Lung (tissue), 12 donors: ENCODE results near the gene TSHR. TPM values are rescaled to one million over a fixed set of nuclear protein-coding genes. Genes with fewer than 3 reads are reported as not detected.

Experiments
- ATAC-seq: fragments of 200-7000 bp; cut with Tn5 transposase; one replicate; pipeline ENCODE4 v1.9.1; 2020; ENCODE audit warnings: moderate number of reproducible peaks; ENCODE audit not compliant: insufficient read depth, low FRiP score
- DNase-seq, 3 donors: peaks; one replicate each; pipeline ENCODE4 v3.0.0-alpha.2; 2013 to 2017
- H3K27ac ChIP-seq, 2 donors: one replicate each; pipeline ENCODE4 v1.5.1; 2013; ENCODE audit warnings: mild to moderate bottlenecking in 2 of 2, moderate library complexity in 2 of 2, control low read depth in 1 of 2, inconsistent platforms in 1 of 2, low read depth in 1 of 2, low read length in 1 of 2
- H3K27me3 ChIP-seq, 3 donors: one replicate each; pipeline ENCODE4 v1.5.1; 2013; ENCODE audit warnings: low read length in 2 of 3; ENCODE audit not compliant: control insufficient read depth in 3 of 3, insufficient read depth in 3 of 3
- H3K36me3 ChIP-seq, 4 donors: one replicate each; pipeline ENCODE4 v1.5.1; 2013; ENCODE audit warnings: low read length in 4 of 4, mild to moderate bottlenecking in 1 of 4, moderate library complexity in 1 of 4; ENCODE audit not compliant: control insufficient read depth in 4 of 4, insufficient read depth in 4 of 4
- H3K4me1 ChIP-seq, 5 donors: one replicate each; pipeline ENCODE4 v1.5.1; 2013; ENCODE audit warnings: low read length in 5 of 5, mild to moderate bottlenecking in 2 of 5, moderate library complexity in 1 of 5; ENCODE audit not compliant: control insufficient read depth in 5 of 5, insufficient read depth in 5 of 5
- H3K4me3 ChIP-seq: one replicate; pipeline ENCODE4 v1.5.1; 2013; ENCODE audit warnings: mild to moderate bottlenecking, control low read depth, moderate library complexity
- H3K9ac ChIP-seq, 2 donors: one replicate each; pipeline ENCODE4 v1.5.1; 2013; ENCODE audit warnings: low read length in 2 of 2, control low read depth in 1 of 2; ENCODE audit not compliant: insufficient read depth in 1 of 2
- H3K9me3 ChIP-seq, 4 donors: one replicate each; pipeline ENCODE4 v1.5.1; 2013; ENCODE audit warnings: low read length in 3 of 4, mild to moderate bottlenecking in 1 of 4, moderate library complexity in 1 of 4; ENCODE audit not compliant: control insufficient read depth in 4 of 4, insufficient read depth in 3 of 4
- CTCF ChIP-seq: IDR thresholded peaks from 2 replicates; pipeline ENCODE4 v1.5.1; 2012; ENCODE audit warnings: mild to moderate bottlenecking; ENCODE audit errors: control extremely low read depth, extremely low read depth
- WGBS, 2 donors: extraction: QIAGEN DNeasy Blood & Tissue Kit; methylation state at CpG; one replicate each; pipeline ENCODE4 v1.1.7; 2013; 5-methylcytosine and 5-hydroxymethylcytosine counted together
- polyA plus RNA-seq, 2 donors: library from polyadenylated mRNA; stranded (reverse); fragments of 200-250 nt; gene quantifications; one replicate each; pipeline ENCODE4 v1.2.1, GENCODE V29; 2013
- total RNA-seq, 2 donors: library from RNA; depleted of rRNA in 1 of 2; stranded (reverse); fragments of >200 nt in 1 of 2; gene quantifications; one replicate each; pipeline ENCODE4 v1.2.1, GENCODE V29; 2014 to 2021
- donor health status: control.
- donor health status: control.
- donor health status: Bipolar disorder and iron deficiency.
- donor health status: healthy.
- donor health status: DM: yes; HTN: yes; CAD: no.

TSHR gene
- total and polyA plus RNA-seq, 4 donors, result 0.04 to 0.31 (median 0.07) TPM; not detected in 1

- Histone ChIP-seq H3K4me1 (no peaks in the 10 kb centered on the region), H3K9me3 (no peaks in the 10 kb centered on the region), H3K27ac (no peak overlapping the region), H3K4me3 (no peak overlapping the region), H3K27me3 (no peaks in the 10 kb centered on the region), H3K9ac (no peak overlapping the region), H3K36me3 (peaks cover 16 to 34% (median 25%) of the 10 kb centered on the region in 4 donors)
- WGBS, 2 donors, result 63 to 87% methylated on average over 2 of the region's 2 CpGs
- DNase-seq (no peak), ATAC-seq (no peak)
- TF ChIP-seq CTCF, result no peak
Observed at GRCh38 chr14:81192594-81192993, 237.2 kb downstream of the TSHR start.

GRCh38 chr14:81193924-81194633 lies 238.7 kb downstream of the TSHR start:
- no peak for TF ChIP-seq CTCF
- Histone ChIP-seq H3K4me1 (no peaks in the 10 kb centered on the region), H3K27me3 (no peaks in the 10 kb centered on the region), H3K9ac (no peak overlapping the region), H3K4me3 (no peak overlapping the region), H3K36me3 (peaks cover 16 to 31% (median 22%) of the 10 kb centered on the region in 4 donors), H3K9me3 (no peaks in the 10 kb centered on the region), H3K27ac (no peak overlapping the region)
- WGBS, 2 donors, result 78 to 87% methylated on average over 3 of the region's 3 CpGs
- ATAC-seq (no peak), DNase-seq (no peak)

Other genes starting within 250 kb of the TSHR start
- 10 to 100 TPM; 11.0 to 12.0 TPM for gene CEP128, start 13.9 kb upstream of the TSHR start, total RNA-seq
- 1 to 10 TPM; 1.1 to 1.4 TPM for gene CEP128, start 13.9 kb upstream of the TSHR start, polyA plus RNA-seq